Measurements from ENCODE around the gene LYRM4. TPM values are rescaled to one million over a fixed set of nuclear protein-coding genes. Genes with fewer than 3 reads are reported as not detected.

The LYRM4 gene
- total RNA-seq, 1 experiment from 2014 or later = 36.1 TPM

DNA sequence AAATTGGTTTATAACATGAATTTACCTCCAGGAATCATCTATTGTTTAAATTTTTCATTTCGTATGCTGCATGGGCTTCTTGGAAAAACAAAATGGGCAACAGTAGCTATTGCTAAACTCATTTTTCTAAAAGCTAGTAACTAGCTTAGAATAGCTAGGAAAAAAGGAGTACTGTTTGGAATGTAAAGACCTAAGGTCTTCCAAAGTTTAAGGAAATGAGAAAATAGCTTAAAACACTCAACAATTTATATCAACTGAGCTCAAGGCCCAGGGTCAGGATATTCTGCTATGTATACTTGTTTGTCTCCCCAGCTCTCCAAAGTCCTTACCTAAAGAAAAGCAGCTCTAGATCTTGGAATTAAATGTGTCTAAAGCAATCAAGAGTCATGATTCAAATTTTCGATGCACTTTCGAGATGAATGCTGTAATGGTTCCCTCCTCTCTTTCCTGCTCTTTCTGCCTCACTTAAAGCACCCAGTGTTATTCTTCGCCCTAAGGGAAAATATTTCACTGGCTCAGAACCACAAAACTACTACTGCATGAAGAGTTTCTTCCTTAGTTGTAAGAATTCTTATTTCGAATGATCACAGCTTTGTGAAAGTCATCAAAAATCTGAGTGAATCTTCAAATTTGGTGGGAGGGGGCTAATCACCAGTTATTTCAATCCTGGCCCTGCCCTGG is 41.6 kb downstream of the LYRM4 start:
- POLR2A ChIA-PET = interaction anchor here (0.6 to 1.2 kb wide), 2 partner anchors 28 to 250 kb away, joined by 3 read pairs; no protein-coding TSS in a partner anchor
- Mint-ChIP-seq H3K27ac (ENCODE audit: low read depth, unreplicated experiment) (no peak overlapping the region), H3K9me3 (ENCODE audit: unreplicated experiment) (no peaks in the 10 kb centered on the region), H3K4me3 (ENCODE audit: unreplicated experiment) (no peak overlapping the region), H3K4me1 (ENCODE audit: insufficient read depth, unreplicated experiment) (no peaks in the 10 kb centered on the region), H3K27me3 (ENCODE audit: insufficient read depth, unreplicated experiment) (no peaks in the 10 kb centered on the region), H3K36me3 (ENCODE audit: insufficient read depth, unreplicated experiment) (no peaks in the 10 kb centered on the region)
- no peak for DNase-seq (ENCODE audit: unreplicated experiment)
- CTCF ChIA-PET = interaction anchor here (0.6 to 1.1 kb wide), 4 partner anchors 8 to 1205 kb away, joined by 3 to 4 read pairs (median 4); no protein-coding TSS in a partner anchor
- TF ChIP-seq, protein P1, sequence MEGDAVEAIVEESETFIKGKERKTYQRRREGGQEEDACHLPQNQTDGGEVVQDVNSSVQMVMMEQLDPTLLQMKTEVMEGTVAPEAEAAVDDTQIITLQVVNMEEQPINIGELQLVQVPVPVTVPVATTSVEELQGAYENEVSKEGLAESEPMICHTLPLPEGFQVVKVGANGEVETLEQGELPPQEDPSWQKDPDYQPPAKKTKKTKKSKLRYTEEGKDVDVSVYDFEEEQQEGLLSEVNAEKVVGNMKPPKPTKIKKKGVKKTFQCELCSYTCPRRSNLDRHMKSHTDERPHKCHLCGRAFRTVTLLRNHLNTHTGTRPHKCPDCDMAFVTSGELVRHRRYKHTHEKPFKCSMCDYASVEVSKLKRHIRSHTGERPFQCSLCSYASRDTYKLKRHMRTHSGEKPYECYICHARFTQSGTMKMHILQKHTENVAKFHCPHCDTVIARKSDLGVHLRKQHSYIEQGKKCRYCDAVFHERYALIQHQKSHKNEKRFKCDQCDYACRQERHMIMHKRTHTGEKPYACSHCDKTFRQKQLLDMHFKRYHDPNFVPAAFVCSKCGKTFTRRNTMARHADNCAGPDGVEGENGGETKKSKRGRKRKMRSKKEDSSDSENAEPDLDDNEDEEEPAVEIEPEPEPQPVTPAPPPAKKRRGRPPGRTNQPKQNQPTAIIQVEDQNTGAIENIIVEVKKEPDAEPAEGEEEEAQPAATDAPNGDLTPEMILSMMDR (IDR thresholded peaks at IDR 0.05; ENCODE audit: unreplicated experiment) = no peak
- intact Hi-C loops (cut with micrococcal nuclease) = loop anchor here (5.0 kb wide), 1 partner anchor 183 kb away; no protein-coding TSS in a partner anchor
- no TSS peak for BruUV-seq (replicated peaks)

- ChIA-PET POLR2A (interaction anchor here (0.5 to 1.1 kb wide), 2 partner anchors 43 to 166 kb away, joined by 3 read pairs; no protein-coding TSS in a partner anchor), CTCF (interaction anchor here (1.0 kb wide), 1 partner anchor 74 kb away, joined by 4 read pairs; no protein-coding TSS in a partner anchor)
- no TSS peak for BruUV-seq (replicated peaks)
- no peaks in the 10 kb centered on the region for H3K27me3 Mint-ChIP-seq (ENCODE audit: insufficient read depth, unreplicated experiment)
- H3K36me3 Mint-ChIP-seq (ENCODE audit: insufficient read depth, unreplicated experiment) = peaks cover 11% of the 10 kb centered on the region
- no peaks in the 10 kb centered on the region for H3K4me1 Mint-ChIP-seq (ENCODE audit: insufficient read depth, unreplicated experiment)
- H3K27ac Mint-ChIP-seq (ENCODE audit: low read depth, unreplicated experiment) = no peak overlapping the region
- H3K4me3 Mint-ChIP-seq (ENCODE audit: unreplicated experiment) = no peak overlapping the region
- DNase-seq (ENCODE audit: unreplicated experiment) = no peak
- intact Hi-C loops (cut with micrococcal nuclease) = loop anchor here (5.0 kb wide), 1 partner anchor 185 kb away; no protein-coding TSS in a partner anchor
- no peaks in the 10 kb centered on the region for H3K9me3 Mint-ChIP-seq (ENCODE audit: unreplicated experiment)
- TF ChIP-seq, protein P1 (IDR thresholded peaks at IDR 0.05; ENCODE audit: unreplicated experiment) = no peak
These were observed 43.4 kb downstream of the LYRM4 start for GRCh38 chr6:5217356-5217755.

GRCh38 chr6:5215799-5216198 is 45.0 kb downstream of the LYRM4 start:
- ChIA-PET POLR2A (interaction anchor here (0.6 kb wide), 1 partner anchor 1778 kb away, joined by 3 read pairs; no protein-coding TSS in a partner anchor), CTCF (interaction anchor here (0.6 kb wide), 2 partner anchors 66 to 1097 kb away, joined by 3 to 4 read pairs; no protein-coding TSS in a partner anchor)
- Mint-ChIP-seq H3K27ac (ENCODE audit: low read depth, unreplicated experiment) (no peak overlapping the region), H3K9me3 (ENCODE audit: unreplicated experiment) (no peaks in the 10 kb centered on the region), H3K4me3 (ENCODE audit: unreplicated experiment) (no peak overlapping the region), H3K4me1 (ENCODE audit: insufficient read depth, unreplicated experiment) (no peaks in the 10 kb centered on the region), H3K36me3 (ENCODE audit: insufficient read depth, unreplicated experiment) (peaks cover 15% of the 10 kb centered on the region), H3K27me3 (ENCODE audit: insufficient read depth, unreplicated experiment) (no peaks in the 10 kb centered on the region)
- no TSS peak for BruUV-seq (replicated peaks)
- intact Hi-C loops (cut with micrococcal nuclease) = loop anchor here (1.0 to 5.0 kb wide), 2 partner anchors 88 to 187 kb away; no protein-coding TSS in a partner anchor
- TF ChIP-seq, protein P1 (IDR thresholded peaks at IDR 0.05; ENCODE audit: unreplicated experiment) = no peak
- DNase-seq (ENCODE audit: unreplicated experiment) = no peak

DNA sequence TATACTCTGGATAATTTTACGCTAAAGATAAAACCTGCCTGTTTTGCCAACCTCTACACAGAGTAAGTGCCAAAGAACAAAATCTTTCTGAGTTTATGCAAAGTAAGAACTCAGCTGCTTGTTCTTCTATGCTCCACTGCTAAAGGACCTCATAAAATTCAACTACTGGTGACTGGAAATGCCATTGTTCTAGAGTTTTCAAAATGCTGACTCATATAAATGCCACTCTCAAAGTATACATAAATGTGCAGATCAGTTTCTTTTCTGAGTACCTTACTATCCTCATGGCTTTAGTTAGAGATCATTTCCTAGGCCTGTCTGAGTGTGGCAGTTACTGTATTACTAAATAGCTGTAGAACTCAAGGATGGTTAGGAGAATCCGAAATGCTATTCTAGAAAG is 45.6 kb downstream of the LYRM4 start:
- no TSS peak for BruUV-seq (replicated peaks)
- peaks cover 15% of the 10 kb centered on the region for H3K36me3 Mint-ChIP-seq (ENCODE audit: insufficient read depth, unreplicated experiment)
- no peak overlapping the region for H3K4me3 Mint-ChIP-seq (ENCODE audit: unreplicated experiment)
- H3K27ac Mint-ChIP-seq (ENCODE audit: low read depth, unreplicated experiment) = no peak overlapping the region
- ChIA-PET CTCF (interaction anchor here (0.6 kb wide), 1 partner anchor 1097 kb away, joined by 4 read pairs; no protein-coding TSS in a partner anchor), POLR2A (interaction anchor here (0.6 kb wide), 1 partner anchor 1778 kb away, joined by 3 read pairs; no protein-coding TSS in a partner anchor)
- H3K4me1 Mint-ChIP-seq (ENCODE audit: insufficient read depth, unreplicated experiment) = no peaks in the 10 kb centered on the region
- TF ChIP-seq, protein P1 (IDR thresholded peaks at IDR 0.05; ENCODE audit: unreplicated experiment) = no peak
- DNase-seq (ENCODE audit: unreplicated experiment) = no peak
- no peaks in the 10 kb centered on the region for H3K9me3 Mint-ChIP-seq (ENCODE audit: unreplicated experiment)
- H3K27me3 Mint-ChIP-seq (ENCODE audit: insufficient read depth, unreplicated experiment) = no peaks in the 10 kb centered on the region
- intact Hi-C loops (cut with micrococcal nuclease) = loop anchor here (1.0 to 5.0 kb wide), 2 partner anchors 88 to 187 kb away; no protein-coding TSS in a partner anchor
